ENCODE results near the gene ARPP21.
"Not testable (repeated sequence)": the region's sequence is repeated elsewhere in the genome, so short reads cannot be mapped to it uniquely, and the experiment has no call there.

GRCh38 chr3:35815796-35816195 lies 176.5 kb downstream of the ARPP21 start:
- not testable (repeated sequence) for TF ChIP-seq POLR2AphosphoS5 (IDR thresholded peaks at IDR 0.05); CTCF (IDR thresholded peaks at IDR 0.05); POLR2A (IDR thresholded peaks at IDR 0.05; ENCODE audit: low read depth); EP300 (IDR thresholded peaks at IDR 0.05)
